HG03520 (cell line): ENCODE measurements around the gene BMP7.

Source experiments
- ATAC-seq: cut with Tn5 transposase; IDR thresholded peaks from one replicate; pipeline ENCODE4 v1.9.1; 2021; ENCODE audit warnings: mild to moderate bottlenecking, moderate library complexity; ENCODE audit not compliant: unreplicated experiment

Gene BMP7

GRCh38 chr20:57234556-57235251 is 31.7 kb downstream of the BMP7 start:
- ATAC-seq = no peak

- no peak for ATAC-seq
Observed at GRCh38 chr20:57231951-57232428, 34.5 kb downstream of the BMP7 start.

- no peak for ATAC-seq
Observed at GRCh38 chr20:57231161-57231560, 35.3 kb downstream of the BMP7 start.

- ATAC-seq = no peak
Observed at GRCh38 chr20:57230247-57230646, 36.2 kb downstream of the BMP7 start.

GRCh38 chr20:57229490-57229889 is 37.0 kb downstream of the BMP7 start:
- ATAC-seq = no peak

- no peak for ATAC-seq
Observed at GRCh38 chr20:57225830-57226229, 40.6 kb downstream of the BMP7 start.

GRCh38 chr20:57225197-57225733 is 41.2 kb downstream of the BMP7 start:
- ATAC-seq = no peak

GRCh38 chr20:57224641-57225138 is 41.8 kb downstream of the BMP7 start:
- no peak for ATAC-seq

- ATAC-seq = no peak
Observed at GRCh38 chr20:57223648-57224489, 42.6 kb downstream of the BMP7 start.

- ATAC-seq = no peak
Observed at GRCh38 chr20:57222631-57222950, 43.9 kb downstream of the BMP7 start.

- ATAC-seq = no peak
Observed at GRCh38 chr20:57221916-57222630, 44.4 kb downstream of the BMP7 start.

GRCh38 chr20:57220337-57221145 is 45.9 kb downstream of the BMP7 start:
- no peak for ATAC-seq

GRCh38 chr20:57219071-57219677 is 47.3 kb downstream of the BMP7 start:
- no peak for ATAC-seq

GRCh38 chr20:57218489-57218888 is 48.0 kb downstream of the BMP7 start:
- no peak for ATAC-seq

- no peak for ATAC-seq
Observed at GRCh38 chr20:57217802-57218201, 48.6 kb downstream of the BMP7 start.

- ATAC-seq = no peak
Observed at GRCh38 chr20:57216669-57217068, 49.8 kb downstream of the BMP7 start.

- ATAC-seq = no peak
Observed at GRCh38 chr20:57215826-57216471, 50.5 kb downstream of the BMP7 start.

- no peak for ATAC-seq
Observed at GRCh38 chr20:57215426-57215825, 51.0 kb downstream of the BMP7 start.

GRCh38 chr20:57214948-57215347 is 51.5 kb downstream of the BMP7 start:
- no peak for ATAC-seq
